ENCODE data around the gene TRPM8. TPM values are rescaled to one million over a fixed set of nuclear protein-coding genes. Genes with fewer than 3 reads are reported as not detected.
A peak's percentile ranks its signal among the peaks of the same experiment; 100 is the strongest.
"Not testable (repeated sequence)": the region's sequence is repeated elsewhere in the genome, so short reads cannot be mapped to it uniquely, and the experiment has no call there.

The TRPM8 gene
- total RNA-seq, 1 donor from 2014 or later: not detected

DNA sequence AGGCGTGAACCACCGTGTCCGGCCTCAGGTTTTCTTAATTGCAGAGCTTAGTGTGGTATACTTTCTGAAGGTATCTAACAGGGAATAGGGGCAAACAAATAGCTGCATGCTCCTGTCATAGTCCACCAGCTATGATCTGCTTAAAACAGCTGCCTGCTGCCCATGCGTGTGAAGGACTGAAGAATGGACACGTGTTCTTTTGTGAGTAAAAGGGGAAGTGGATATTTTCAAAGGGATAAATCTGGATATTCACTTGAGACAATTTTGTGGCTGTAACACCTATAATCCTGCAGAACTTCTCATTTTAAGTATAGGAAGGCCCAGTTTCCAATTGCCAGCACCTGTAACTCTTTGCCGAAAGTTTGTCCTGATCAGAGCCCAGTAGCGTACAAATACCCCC, 44.7 kb downstream of the TRPM8 start:
- no peak for TF ChIP-seq CTCF (IDR thresholded peaks at IDR 0.05; ENCODE audit: borderline replicate concordance)
- DNase-seq: no peak
- Histone ChIP-seq H3K36me3 (no peaks in the 10 kb centered on the region), H3K4me1 (peaks cover 4% of the 10 kb centered on the region), H3K27ac (replicated peaks) (no peak overlapping the region), H3K27me3 (ENCODE audit: low read depth) (peaks cover 11% of the 10 kb centered on the region), H3K4me3 (no peak overlapping the region), H3K9me3 (replicated peaks) (no peaks in the 10 kb centered on the region)
- intact Hi-C loops (cut with micrococcal nuclease): no loop called here

- DNase-seq: no peak
- H3K27me3 ChIP-seq (ENCODE audit: low read depth): no peaks in the 10 kb centered on the region
- no peaks in the 10 kb centered on the region for H3K9me3 ChIP-seq (replicated peaks)
- H3K4me1 ChIP-seq: peaks cover 6% of the 10 kb centered on the region
- H3K27ac ChIP-seq (replicated peaks): no peak overlapping the region
- H3K36me3 ChIP-seq: no peaks in the 10 kb centered on the region
- no peak for TF ChIP-seq CTCF (IDR thresholded peaks at IDR 0.05; ENCODE audit: borderline replicate concordance)
- no peak overlapping the region for H3K4me3 ChIP-seq
- intact Hi-C loops (cut with micrococcal nuclease): no loop called here
Measured at GRCh38 chr2:233964581-233964980, 47.4 kb downstream of the TRPM8 start.

DNA sequence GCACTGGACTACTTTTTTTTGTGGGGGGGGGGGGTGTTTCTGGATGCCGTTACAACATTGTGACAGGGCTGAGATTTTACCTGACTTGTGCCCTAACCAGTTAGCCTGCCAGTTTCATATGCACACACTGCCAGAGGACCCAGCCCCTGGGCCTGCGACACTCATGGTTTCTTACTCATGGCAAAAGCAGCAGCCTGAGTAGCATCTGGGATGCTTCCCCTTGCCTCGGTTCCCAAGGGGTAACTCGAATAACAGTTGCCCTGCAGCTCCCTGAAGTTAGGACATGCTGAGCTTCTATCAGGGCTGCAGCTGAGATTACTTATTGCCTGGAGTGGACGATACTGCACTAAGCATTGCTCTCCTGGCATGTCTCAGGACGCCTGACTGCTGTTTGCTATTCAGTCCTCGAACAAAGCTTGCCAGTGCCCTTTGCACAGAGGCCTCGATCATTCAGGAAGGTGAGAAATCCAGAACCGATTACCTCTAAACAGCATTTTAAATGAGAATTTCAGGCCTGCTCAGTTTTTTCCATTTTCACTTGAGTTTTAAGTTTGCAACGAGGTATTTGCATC, 47.9 kb downstream of the TRPM8 start:
- intact Hi-C loops (cut with micrococcal nuclease): no loop called here
- no peaks in the 10 kb centered on the region for H3K36me3 ChIP-seq
- no peak for DNase-seq
- no peak overlapping the region for H3K4me3 ChIP-seq
- no peak for TF ChIP-seq CTCF (IDR thresholded peaks at IDR 0.05; ENCODE audit: borderline replicate concordance)
- peaks cover 3% of the 10 kb centered on the region for H3K27me3 ChIP-seq (ENCODE audit: low read depth)
- H3K27ac ChIP-seq (replicated peaks): no peak overlapping the region
- H3K9me3 ChIP-seq (replicated peaks): no peaks in the 10 kb centered on the region
- peaks cover 6% of the 10 kb centered on the region for H3K4me1 ChIP-seq

- H3K4me1 ChIP-seq; H3K4me3 ChIP-seq; H3K27me3 ChIP-seq (ENCODE audit: low read depth); H3K27ac ChIP-seq (replicated peaks); DNase-seq; H3K9me3 ChIP-seq (replicated peaks); intact Hi-C loops (cut with micrococcal nuclease); H3K36me3 ChIP-seq: not testable (repeated sequence)
Measured at GRCh38 chr2:233965646-233966045, 48.5 kb downstream of the TRPM8 start.

DNA sequence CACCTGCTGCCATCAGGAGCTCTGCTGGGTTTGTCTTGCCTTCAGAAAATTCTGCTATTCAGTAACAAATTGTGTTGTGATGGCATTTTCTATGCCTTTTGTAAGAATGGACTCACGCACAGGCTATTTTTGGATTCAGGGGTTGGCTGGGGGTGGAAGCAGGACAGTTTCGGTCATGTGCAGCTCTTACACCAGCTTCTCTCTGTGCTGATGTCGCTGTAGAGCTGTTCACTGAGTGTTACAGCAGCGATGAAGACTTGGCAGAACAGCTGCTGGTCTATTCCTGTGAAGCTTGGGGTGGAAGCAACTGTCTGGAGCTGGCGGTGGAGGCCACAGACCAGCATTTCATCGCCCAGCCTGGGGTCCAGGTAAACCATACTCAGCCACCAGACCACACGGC, 49.2 kb downstream of the TRPM8 start:
- Histone ChIP-seq H3K27me3 (ENCODE audit: low read depth) (peaks cover 14% of the 10 kb centered on the region), H3K4me3 (no peak overlapping the region), H3K36me3 (no peaks in the 10 kb centered on the region), H3K27ac (replicated peaks) (peak overlapping the region; percentile 66), H3K4me1 (peaks cover 6% of the 10 kb centered on the region), H3K9me3 (replicated peaks) (no peaks in the 10 kb centered on the region)
- intact Hi-C loops (cut with micrococcal nuclease): no loop called here
- DNase-seq: no peak
- no peak for TF ChIP-seq CTCF (IDR thresholded peaks at IDR 0.05; ENCODE audit: borderline replicate concordance)

DNA sequence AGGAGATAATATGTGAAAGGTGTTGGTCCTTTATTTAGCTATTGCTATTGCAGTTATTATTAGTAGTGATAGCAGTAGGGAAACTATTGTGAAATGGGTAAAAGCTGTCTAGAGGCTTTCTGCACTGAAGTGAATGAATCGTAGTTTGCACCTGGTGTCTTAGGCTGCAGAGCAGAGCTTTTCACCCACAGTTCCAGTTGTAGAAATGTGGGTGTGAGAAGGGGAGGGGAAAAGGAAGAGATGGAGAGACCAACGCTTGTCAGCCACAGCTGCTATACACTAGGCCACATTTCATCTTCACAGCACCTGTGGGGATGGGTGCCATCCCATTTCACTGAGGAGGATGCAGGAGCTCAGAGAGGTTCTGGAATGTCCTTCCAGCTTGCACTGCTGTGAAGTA, 50.0 kb downstream of the TRPM8 start:
- intact Hi-C loops (cut with micrococcal nuclease): no loop called here
- Histone ChIP-seq H3K27ac (replicated peaks) (no peak overlapping the region), H3K36me3 (no peaks in the 10 kb centered on the region), H3K4me1 (peaks cover 6% of the 10 kb centered on the region), H3K9me3 (replicated peaks) (no peaks in the 10 kb centered on the region), H3K27me3 (ENCODE audit: low read depth) (peaks cover 14% of the 10 kb centered on the region), H3K4me3 (no peak overlapping the region)
- TF ChIP-seq CTCF (IDR thresholded peaks at IDR 0.05; ENCODE audit: borderline replicate concordance): no peak
- DNase-seq: no peak

Data from left ventricle myocardium inferior (tissue), 1 donor.